GM12878 (cell line): Measurements from ENCODE around the gene PRR7. TPM values are rescaled to one million over a fixed set of nuclear protein-coding genes. Genes with fewer than 3 reads are reported as not detected.

Source experiments
- ATAC-seq: fragments of 200-7000 bp; cut with Tn5 transposase; 3 replicates; pipeline ENCODE4 v1.9.1; 2020; ENCODE audit warnings: mild to moderate bottlenecking, moderate library complexity
- BruUV-seq: library from RNA; stranded (reverse); fragments of 400-500 nt; replicated peaks from 2 replicates; lab custom pipeline; 2021; lab: Mats Ljungman, UMichigan
- CTCF ChIA-PET: fragments of 300-600 bp; sonication (Branson Sonifier 250); formaldehyde crosslinking; extraction: SDS; loops from one replicate; lab custom pipeline; 2021; ENCODE audit warnings: inconsistent platforms; lab: Yijun Ruan, JAX
- POLR2A ChIA-PET: fragments of 350-600 bp; formaldehyde crosslinking; extraction: SDS; loops from one replicate; lab custom pipeline; 2021; ENCODE audit warnings: inconsistent platforms; lab: Charles Lee
- RAD21 ChIA-PET: fragments of 300-600 bp; sonication (Branson Sonifier 250); formaldehyde crosslinking; loops from one replicate; lab custom pipeline; 2023; ENCODE audit warnings: antibody characterized with exemption; ENCODE audit not compliant: unreplicated experiment; lab: Charles Lee
- SMC1A ChIA-PET: fragments of 300-600 bp; sonication (Branson Sonifier 250); formaldehyde crosslinking; loops from one replicate; lab custom pipeline; 2023; ENCODE audit not compliant: unreplicated experiment, uncharacterized antibody; lab: Charles Lee
- DNase-seq: peaks from one replicate; pipeline ENCODE4 v3.0.0-alpha.2; 2011; ENCODE audit warnings: low read depth, low spot score
- FAIRE-seq: peaks from 3 replicates; lab custom pipeline; 2011; peaks lifted over from hg19 to GRCh38; lab: Jason Lieb, UNC
- H2AFZ ChIP-seq: 2 replicates; pipeline ENCODE4 v1.6.0; 2011; ENCODE audit warnings: low read depth, low read length, control low read depth; ENCODE audit not compliant: control insufficient read depth
- H3K27ac ChIP-seq: 2 replicates; pipeline ENCODE4 v1.5.1; 2011; ENCODE audit warnings: control low read depth; ENCODE audit not compliant: control insufficient read depth, insufficient read depth
- H3K27me3 ChIP-seq, 2 experiments: replicated peaks in 1 of 2; 2 replicates each; pipeline versions ENCODE4 v1.6.0 to v1.6.1; 2011; ENCODE audit warnings: low read length in 1 of 2; ENCODE audit not compliant: control insufficient read depth in 2 of 2, insufficient read depth in 2 of 2
- H3K36me3 ChIP-seq, 2 experiments: 2 replicates each; pipeline ENCODE4 v1.5.1; 2011; ENCODE audit warnings: low read length in 1 of 2; ENCODE audit not compliant: control insufficient read depth in 2 of 2, insufficient read depth in 2 of 2
- H3K4me1 ChIP-seq: 2 replicates; pipeline ENCODE4 v1.6.1; 2011; ENCODE audit warnings: mild to moderate bottlenecking, low read length, moderate library complexity, mixed read lengths; ENCODE audit not compliant: control insufficient read depth, insufficient read depth
- H3K4me2 ChIP-seq: 2 replicates; pipeline ENCODE4 v1.6.0; 2011; ENCODE audit warnings: control low read depth; ENCODE audit not compliant: control insufficient read depth, insufficient read depth
- H3K4me3 ChIP-seq: fragments of 200-600 bp; sonication (generic); 2 replicates; pipeline ENCODE4 v1.5.1; 2016
- H3K79me2 ChIP-seq: 2 replicates; pipeline ENCODE4 v1.6.0; 2011; ENCODE audit warnings: low read length; ENCODE audit not compliant: control insufficient read depth, insufficient read depth
- H3K9ac ChIP-seq: 2 replicates; pipeline ENCODE4 v1.8.0; 2011; ENCODE audit warnings: low read length, control low read depth, mixed read lengths; ENCODE audit not compliant: control insufficient read depth, insufficient read depth
- H3K9me3 ChIP-seq: replicated peaks from 3 replicates; pipeline ENCODE4 v1.5.1; 2011; ENCODE audit warnings: mild to moderate bottlenecking, low read length; ENCODE audit not compliant: control insufficient read depth, insufficient read depth
- H4K20me1 ChIP-seq: 2 replicates; pipeline ENCODE4 v1.6.0; 2011; ENCODE audit not compliant: control insufficient read depth, insufficient read depth
- CEBPZ ChIP-seq: fragments of 150-350 bp; IDR thresholded peaks from 2 replicates; pipeline ENCODE4 v1.6.1; 2016; ENCODE audit warnings: low read depth, low read length
- CREM ChIP-seq: IDR thresholded peaks from 2 replicates; pipeline ENCODE4 v1.6.1; 2014; ENCODE audit warnings: antibody characterized with exemption, low read depth
- CTCF ChIP-seq, 3 experiments: IDR thresholded peaks in 2 of 3; conservative IDR thresholded peaks in 1 of 3; 2 replicates each; pipeline ENCODE4 v1.5.1; 2011; ENCODE audit warnings: low read depth in 3 of 3, low read length in 3 of 3, mild to moderate bottlenecking in 3 of 3, control low read depth in 2 of 3, moderate library complexity in 2 of 3, inconsistent platforms in 1 of 3, mixed read lengths in 1 of 3; ENCODE audit not compliant: control insufficient read depth in 2 of 3, insufficient read depth in 1 of 3; ENCODE audit errors: extremely low read depth in 1 of 3
- FOS ChIP-seq: IDR thresholded peaks from 3 replicates; pipeline ENCODE4 v1.6.1; 2011; ENCODE audit warnings: borderline replicate concordance; ENCODE audit not compliant: insufficient read length; ENCODE audit errors: extremely low read depth
- KLF5 ChIP-seq: fragments of 450-650 bp; IDR thresholded peaks from 2 replicates; pipeline ENCODE4 v1.6.1; 2014; ENCODE audit warnings: mild to moderate bottlenecking; ENCODE audit not compliant: partially characterized antibody
- NR2F1 ChIP-seq: fragments of 450-650 bp; conservative IDR thresholded peaks from 2 replicates; pipeline ENCODE4 v1.6.1; 2017; ENCODE audit warnings: mild to moderate bottlenecking
- POLR2AphosphoS2 ChIP-seq: IDR thresholded peaks from 2 replicates; pipeline ENCODE4 v1.6.1; 2011; ENCODE audit warnings: low read depth, mild to moderate bottlenecking, low read length, improper control_type of control experiment, moderate library complexity
- RELA ChIP-seq: fragments of 450-650 bp; IDR thresholded peaks from 2 replicates; pipeline ENCODE4 v1.8.0; 2014; ENCODE audit warnings: borderline replicate concordance; ENCODE audit not compliant: partially characterized antibody
- TBL1XR1 ChIP-seq: IDR thresholded peaks from 2 replicates; pipeline ENCODE4 v1.6.1; 2012; ENCODE audit warnings: low read depth, low read length, improper control_type of control experiment
- ZBED1 ChIP-seq: IDR thresholded peaks from 2 replicates; pipeline ENCODE4 v1.6.1; 2016; ENCODE audit warnings: borderline replicate concordance
- ZNF217 ChIP-seq: fragments of 450-650 bp; IDR thresholded peaks from 2 replicates; pipeline ENCODE4 v1.6.1; 2017; ENCODE audit warnings: antibody characterized with exemption, mild to moderate bottlenecking
- ZNF687 ChIP-seq: fragments of 450-650 bp; IDR thresholded peaks from 2 replicates; pipeline ENCODE4 v1.6.1; 2017; ENCODE audit warnings: mild to moderate bottlenecking, moderate library complexity
- WGBS: methylation state at CpG from one replicate; pipeline ENCODE4 v1.1.6; 2016; ENCODE audit warnings: low lambda C conversion rate; ENCODE audit not compliant: insufficient replicate concordance, insufficient coverage; ENCODE audit errors: missing lambda C conversion rate; 5-methylcytosine and 5-hydroxymethylcytosine counted together
- in situ Hi-C: fragments of 300-500 bp; cut with MboI; formaldehyde crosslinking; loops from 9 replicates; pipeline ENCODE4 v1.14.3; 2018; ENCODE audit warnings: mixed read lengths
- intact Hi-C: fragments of 100-400 bp; cut with micrococcal nuclease; formaldehyde crosslinking; loops from one replicate; pipeline ENCODE4 v1.14.2; 2022; ENCODE audit not compliant: unreplicated experiment
- polyA plus RNA-seq, 11 experiments: library from polyadenylated mRNA; depleted of rRNA in 4 of 11; unstranded in 6 of 11; stranded (reverse) in 5 of 11; fragments of >200 nt; fragmentation: Nextera tagmentation in 4 of 11; fragmentation: Illumina TruSeq in 1 of 11; extraction: Ambion mirVana in 4 of 11; extraction: Trizol in 1 of 11; gene quantifications; 1 replicate in 1 of 11; 2 replicates in 10 of 11; pipeline versions ENCODE4 v1.2.1 to v1.2.3, GENCODE V29; 2011 to 2016; ENCODE audit warnings: inconsistent platforms in 2 of 11, missing spikeins in 2 of 11, low read depth in 1 of 11
- total RNA-seq, 4 experiments: library from RNA; depleted of rRNA in 3 of 4; stranded (reverse); fragments of >200 nt in 3 of 4; fragmentation: Illumina TruSeq in 1 of 4; extraction: Trizol in 1 of 4; gene quantifications; 2 replicates each; pipeline versions ENCODE4 v1.2.1 to v1.2.3, GENCODE V29; 2013 to 2021

The PRR7 gene
- total and polyA plus RNA-seq, 10 of the 15 experiments (the other 5 are each of a cell fraction or from before 2014, with no cell fraction given): 0.09 to 18.8 (median 4.6) TPM; not detected in 2

GRCh38 chr5:177454397-177455035, 7.9 kb downstream of the PRR7 start:
- peak overlapping the region; percentile 98 for H3K4me2 ChIP-seq
- H3K9me3 ChIP-seq: no peaks in the 10 kb centered on the region
- WGBS: under 1% methylated on average over 56 of the region's 84 CpGs
- peaks cover 11% of the 10 kb centered on the region for H3K4me1 ChIP-seq
- H3K4me3 ChIP-seq: peak overlapping the region; percentile 82
- no peak for DNase-seq
- no TSS peak for BruUV-seq
- intact Hi-C loops: loop anchor here (1.0 to 2.0 kb wide), 4 partner anchors 28 to 64 kb away; partner anchors contain the start of gene GRK6
- CTCF ChIA-PET: interaction anchor here (0.5 to 16.4 kb wide), 28 partner anchors 10 to 341 kb away, joined by 3 to 391 read pairs (median 6); partner anchors contain the start of genes DOK3, GRK6, LMAN2 and MXD3
- peak overlapping the region; percentile 64 for H2AFZ ChIP-seq
- RAD21 ChIA-PET: interaction anchor here (1.0 to 13.5 kb wide), 17 partner anchors 9 to 138 kb away, joined by 3 to 291 read pairs (median 8); partner anchors contain the start of genes DOK3, F12, GRK6 and PDLIM7
- POLR2A ChIA-PET: interaction anchor here (0.8 to 13.6 kb wide), 14 partner anchors 10 to 153 kb away, joined by 3 to 358 read pairs (median 6); partner anchors contain the start of genes GRK6, MXD3 and PDLIM7
- FAIRE-seq: peak; percentile 83
- no peaks in the 10 kb centered on the region for H3K27me3 ChIP-seq
- H4K20me1 ChIP-seq: no peaks in the 10 kb centered on the region
- in situ Hi-C loops: no loop called here
- H3K79me2 ChIP-seq: no peaks in the 10 kb centered on the region; the same call in 1 of the 2 replicates
- SMC1A ChIA-PET: interaction anchor here (0.6 to 5.1 kb wide), 10 partner anchors 10 to 136 kb away, joined by 3 to 92 read pairs (median 10); partner anchors contain the start of genes F12, GRK6, PDLIM7 and PFN3
- ATAC-seq: peak; percentile 68
- peak overlapping the region; percentile 67 for H3K27ac ChIP-seq
- H3K36me3 ChIP-seq: no peaks in the 10 kb centered on the region
- peak overlapping the region; percentile 61; the same call in 1 of the 2 replicates for H3K9ac ChIP-seq
- TF ChIP-seq KLF5 (peak; percentile 17), ZNF217 (0 out of 2 replicates have a peak, but pooled peaks have one; percentile 61), RELA (peak; percentile 89), NR2F1 (peak; percentile 82), CREM (peak; percentile 97), CEBPZ (no peak), CTCF (IDR thresholded peaks at IDR 0.05 in 2 of 3, conservative IDR thresholded peaks at IDR 0.05 in 1 of 3; ENCODE audit: control insufficient read depth in 2 of 3, extremely low read depth in 1 of 3, insufficient read depth in 1 of 3, low read depth in 3 of 3, low read length in 3 of 3) (peak; percentile 79 to 98 (median 87); a peak in 4 of 6 replicates), TBL1XR1 (peak; percentile 99), POLR2AphosphoS2 (0 out of 2 replicates have a peak, but pooled peaks have one; percentile 39), FOS (no peak), ZBED1 (peak; percentile 50; the same call in 1 of the 2 replicates), ZNF687 (peak; percentile 35; the same call in 1 of the 2 replicates)
